ENCODE measurements around the gene XPC. TPM values are rescaled to one million over a fixed set of nuclear protein-coding genes. Genes with fewer than 3 reads are reported as not detected.

The XPC gene
- total and polyA plus RNA-seq, 2 of the 8 experiments (the other 6 are each of a cell fraction or from before 2014, with no cell fraction given) = 8.8 to 27.3 TPM

DNA sequence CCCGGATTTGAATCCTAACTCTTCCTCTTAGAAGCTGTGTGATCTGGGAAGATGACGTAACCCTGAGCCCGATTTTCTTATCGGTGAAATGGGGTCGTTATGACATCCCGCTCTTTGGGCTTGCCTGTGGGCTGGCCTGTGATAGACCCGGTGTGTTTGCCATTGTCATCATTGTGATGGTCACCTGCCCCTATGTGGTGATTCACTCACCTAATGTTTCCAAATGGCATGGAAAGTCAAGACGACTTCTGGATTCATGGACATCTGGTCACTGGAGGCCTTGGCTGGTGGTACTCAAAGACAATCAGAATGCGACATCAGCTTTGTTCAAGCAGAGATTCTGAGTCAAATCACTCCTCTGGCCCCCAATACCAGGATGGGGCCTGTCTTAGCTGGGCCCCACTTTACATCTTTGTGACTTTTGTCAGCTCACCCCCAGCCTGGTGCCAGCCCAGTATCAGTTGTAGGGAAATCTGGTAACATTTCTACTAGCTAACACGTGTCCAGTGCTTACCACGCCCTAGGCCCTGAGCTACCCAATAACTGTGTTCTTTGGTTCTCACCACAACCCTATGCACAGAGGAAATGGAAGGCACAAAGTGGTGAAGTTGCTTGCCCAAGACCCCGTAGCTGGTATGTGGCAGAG lies 50.8 kb downstream of the XPC start:
- H3K18ac ChIP-seq (ENCODE audit: extremely low read depth, low read length) = no peak overlapping the region
- no peak overlapping the region for H2AFZ ChIP-seq (ENCODE audit: low read length)
- no peak for FAIRE-seq
- no peaks in the 10 kb centered on the region for H3K9me3 ChIP-seq (ENCODE audit: insufficient read depth in 2 of 2, low read depth in 1 of 2, low read length in 1 of 2)
- CTCF ChIA-PET (ENCODE audit: partially characterized antibody) = interaction anchor here (0.6 to 1.8 kb wide), 6 partner anchors 10 to 231 kb away, joined by 3 to 9 read pairs (median 4); no protein-coding TSS in a partner anchor
- no peak overlapping the region for H4K91ac ChIP-seq (replicated peaks; ENCODE audit: insufficient read length, low read length)
- no peak overlapping the region for H4K5ac ChIP-seq (ENCODE audit: insufficient read length, low read depth, low read length)
- WGBS, 2 experiments (ENCODE audit: extremely low coverage in 1 of 2, insufficient coverage in 1 of 2, insufficient read length in 1 of 2, insufficient replicate concordance in 2 of 2, low coverage in 1 of 2, low lambda C conversion rate in 2 of 2, missing lambda C conversion rate in 1 of 2) = 91% methylated on average over 12 of the region's 12 CpGs; no CpG with 5 or more reads in 1 of the 2 experiments
- H3K36me3 ChIP-seq (ENCODE audit: control insufficient read depth in 2 of 4, insufficient read depth in 4 of 4, low read length in 3 of 4) = peaks cover 10 to 23% (median 16%) of the 10 kb centered on the region in 4 experiments
- H2BK12ac ChIP-seq (ENCODE audit: low read depth, low read length) = no peak overlapping the region
- H3K27me3 ChIP-seq (replicated peaks in 1 of 4; ENCODE audit: control insufficient read depth in 3 of 4, extremely low read depth in 1 of 4, insufficient read depth in 3 of 4, low read length in 3 of 4) = no peaks in the 10 kb centered on the region
- no peak overlapping the region for H2BK20ac ChIP-seq (ENCODE audit: low read length)
- peaks cover 14% of the 10 kb centered on the region for H3K23me2 ChIP-seq (ENCODE audit: low read depth, low read length)
- no peak overlapping the region for H3K27ac ChIP-seq (ENCODE audit: low read depth, low read length)
- H3K14ac ChIP-seq (ENCODE audit: insufficient read length) = no peak overlapping the region
- TF ChIP-seq, protein P1, sequence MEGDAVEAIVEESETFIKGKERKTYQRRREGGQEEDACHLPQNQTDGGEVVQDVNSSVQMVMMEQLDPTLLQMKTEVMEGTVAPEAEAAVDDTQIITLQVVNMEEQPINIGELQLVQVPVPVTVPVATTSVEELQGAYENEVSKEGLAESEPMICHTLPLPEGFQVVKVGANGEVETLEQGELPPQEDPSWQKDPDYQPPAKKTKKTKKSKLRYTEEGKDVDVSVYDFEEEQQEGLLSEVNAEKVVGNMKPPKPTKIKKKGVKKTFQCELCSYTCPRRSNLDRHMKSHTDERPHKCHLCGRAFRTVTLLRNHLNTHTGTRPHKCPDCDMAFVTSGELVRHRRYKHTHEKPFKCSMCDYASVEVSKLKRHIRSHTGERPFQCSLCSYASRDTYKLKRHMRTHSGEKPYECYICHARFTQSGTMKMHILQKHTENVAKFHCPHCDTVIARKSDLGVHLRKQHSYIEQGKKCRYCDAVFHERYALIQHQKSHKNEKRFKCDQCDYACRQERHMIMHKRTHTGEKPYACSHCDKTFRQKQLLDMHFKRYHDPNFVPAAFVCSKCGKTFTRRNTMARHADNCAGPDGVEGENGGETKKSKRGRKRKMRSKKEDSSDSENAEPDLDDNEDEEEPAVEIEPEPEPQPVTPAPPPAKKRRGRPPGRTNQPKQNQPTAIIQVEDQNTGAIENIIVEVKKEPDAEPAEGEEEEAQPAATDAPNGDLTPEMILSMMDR (IDR thresholded peaks at IDR 0.05; ENCODE audit: control extremely low read depth in 1 of 3, insufficient read depth in 1 of 3, low read depth in 1 of 3, low read length in 3 of 3) = no peak
- TF ChIP-seq ASH2L (IDR thresholded peaks at IDR 0.05; ENCODE audit: low read length) (no peak), FOSL1 (IDR thresholded peaks at IDR 0.05; ENCODE audit: insufficient read depth, low read depth, low read length) (no peak), SIX5 (IDR thresholded peaks at IDR 0.05; ENCODE audit: low read depth, low read length) (no peak), JUND (IDR thresholded peaks at IDR 0.05; ENCODE audit: low read length) (no peak), BCL11A (IDR thresholded peaks at IDR 0.05; ENCODE audit: low read depth in 2 of 2, low read length in 2 of 2) (no peak), MAFK (IDR thresholded peaks at IDR 0.05; ENCODE audit: low read depth, low read length) (no peak), RFX5 (IDR thresholded peaks at IDR 0.05; ENCODE audit: borderline replicate concordance, low read depth, low read length) (no peak), KDM4A (IDR thresholded peaks at IDR 0.05; ENCODE audit: low read depth, low read length, severe bottlenecking) (no peak)
- TF ChIP-seq, protein P2, sequence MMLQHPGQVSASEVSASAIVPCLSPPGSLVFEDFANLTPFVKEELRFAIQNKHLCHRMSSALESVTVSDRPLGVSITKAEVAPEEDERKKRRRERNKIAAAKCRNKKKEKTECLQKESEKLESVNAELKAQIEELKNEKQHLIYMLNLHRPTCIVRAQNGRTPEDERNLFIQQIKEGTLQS (IDR thresholded peaks at IDR 0.05; ENCODE audit: insufficient read depth, low read depth, low read length) = no peak
- POLR2A ChIA-PET (ENCODE audit: partially characterized antibody) = interaction anchor here (1.5 to 1.8 kb wide), 2 partner anchors 18 to 51 kb away, joined by 3 to 7 read pairs; partner anchors contain the start of genes LSM3 and XPC
- peaks cover 0 to 14% (median 10%) of the 10 kb centered on the region in 4 experiments; a peak in 6 of 7 replicates for H3K4me1 ChIP-seq (replicated peaks in 1 of 4; ENCODE audit: control insufficient read depth in 3 of 4, insufficient read depth in 4 of 4, low read length in 3 of 4)
- no peak overlapping the region for H2BK5ac ChIP-seq (ENCODE audit: low read depth, low read length)
- peaks cover 7 to 31% of the 10 kb centered on the region in 2 experiments for H3K79me2 ChIP-seq (ENCODE audit: control insufficient read depth in 1 of 2, insufficient read depth in 2 of 2, low read length in 2 of 2)
- no peak overlapping the region for H3K4ac ChIP-seq (replicated peaks; ENCODE audit: insufficient read length, low read depth, low read length)
- H3K23ac ChIP-seq (ENCODE audit: insufficient read length) = no peak overlapping the region
- DNase-seq (ENCODE audit: low read depth in 1 of 2, low spot score in 2 of 2) = no peak
- no peak overlapping the region for H3K56ac ChIP-seq (replicated peaks; ENCODE audit: insufficient read length, low read depth, low read length)
- H2BK15ac ChIP-seq (ENCODE audit: low read length) = no peak overlapping the region
- H3K4me3 ChIP-seq (ENCODE audit: extremely low read depth in 1 of 4, insufficient read depth in 2 of 4, low read depth in 3 of 4, low read length in 4 of 4) = no peak overlapping the region
- no peak overlapping the region for H3K9ac ChIP-seq (replicated peaks in 1 of 4; ENCODE audit: extremely low read depth in 1 of 4, low read depth in 3 of 4, low read length in 3 of 4)
- H3K4me2 ChIP-seq (ENCODE audit: insufficient read depth in 1 of 2, low read depth in 2 of 2, low read length in 2 of 2) = no peak overlapping the region
- no peak overlapping the region for H4K8ac ChIP-seq (ENCODE audit: extremely low read depth, insufficient read depth, low read length)
- no peak overlapping the region for H2AK5ac ChIP-seq (ENCODE audit: low read depth, low read length)
- H3K79me1 ChIP-seq (ENCODE audit: low read depth, low read length) = peaks cover 12% of the 10 kb centered on the region
- H2BK120ac ChIP-seq (replicated peaks; ENCODE audit: low read depth, low read length) = no peak overlapping the region
- H4K20me1 ChIP-seq (replicated peaks in 1 of 2; ENCODE audit: control insufficient read depth in 1 of 2, insufficient read depth in 2 of 2, low read length in 2 of 2) = peaks cover 2 to 15% of the 10 kb centered on the region in 2 experiments

All from H1 (cell line).